Embryonic facial prominence (tissue), 1 donor: ENCODE data around the gene MARK4.

Source experiments
- DNase-seq: peaks from one replicate; pipeline ENCODE4 v3.0.0-alpha.2; 2016; ENCODE audit errors: extremely low spot score

The MARK4 gene

DNA sequence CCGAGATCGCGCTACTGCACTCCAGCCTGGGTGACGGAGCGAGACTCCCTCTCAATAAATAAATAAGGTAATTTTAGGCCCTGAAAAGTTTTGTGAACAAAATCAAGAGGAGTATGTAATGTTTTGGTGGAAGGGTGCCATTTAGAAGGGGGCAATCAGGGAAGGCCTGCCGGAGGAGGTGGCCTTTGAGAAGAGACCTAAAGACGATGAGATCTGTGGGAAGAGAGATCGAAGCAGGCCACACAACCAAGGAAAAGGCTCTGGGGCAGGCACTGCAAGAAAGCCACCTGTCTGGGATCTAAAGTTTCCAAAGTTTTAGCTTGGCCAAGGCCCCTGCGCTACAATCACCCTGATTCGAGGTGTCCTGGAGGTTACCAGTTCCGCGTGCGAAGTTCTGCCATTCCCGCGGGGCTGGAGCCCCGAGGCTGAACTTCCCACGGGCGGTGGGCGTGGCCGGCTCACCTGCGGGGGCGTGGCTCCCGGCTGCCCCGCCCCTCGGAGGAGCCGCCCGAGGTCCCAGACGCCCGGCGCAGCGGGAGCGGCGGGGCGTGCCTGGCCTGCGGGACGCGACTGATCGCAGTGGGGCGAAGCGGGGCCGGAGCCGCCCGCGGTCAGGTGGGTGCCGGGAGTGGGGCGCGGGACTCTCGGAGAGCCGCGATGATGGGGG lies 89.3 kb downstream of the MARK4 start, which contains the start of gene KLC3:
Gene KLC3 (plus strand): TSS at position 519 of the 667 bp plus-strand sequence. CDS start 4,792 bp downstream, outside the sequence.
- DNase-seq: no peak

DNA sequence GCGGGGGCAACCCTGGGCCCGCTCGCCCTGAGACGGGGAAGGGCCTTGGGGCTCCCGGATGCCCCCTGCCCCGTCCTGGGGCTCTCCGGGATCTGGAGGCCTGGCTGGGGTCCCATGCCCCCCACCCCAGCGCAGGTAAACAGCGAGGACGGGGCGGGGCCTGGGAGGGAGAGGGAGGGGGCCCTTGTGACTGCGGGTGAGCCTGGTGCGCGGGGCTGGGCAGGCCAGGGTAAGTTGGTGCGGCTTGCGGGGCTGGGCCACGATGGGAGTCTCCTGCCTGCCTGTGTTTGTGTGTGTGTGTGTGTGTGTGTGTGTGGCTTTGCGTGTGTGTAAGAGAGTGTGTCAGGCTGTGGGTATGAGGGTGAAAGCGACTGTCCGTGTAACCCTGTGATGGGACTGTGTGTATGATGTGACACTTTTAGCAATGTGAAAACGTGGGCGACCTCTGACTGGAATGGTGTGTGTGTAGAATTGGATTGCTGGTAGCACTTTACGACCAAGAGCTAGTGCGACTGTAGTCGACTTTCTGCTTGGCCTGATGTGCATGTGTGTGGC lies 89.9 kb downstream of the MARK4 start:
- DNase-seq: no peak

DNA sequence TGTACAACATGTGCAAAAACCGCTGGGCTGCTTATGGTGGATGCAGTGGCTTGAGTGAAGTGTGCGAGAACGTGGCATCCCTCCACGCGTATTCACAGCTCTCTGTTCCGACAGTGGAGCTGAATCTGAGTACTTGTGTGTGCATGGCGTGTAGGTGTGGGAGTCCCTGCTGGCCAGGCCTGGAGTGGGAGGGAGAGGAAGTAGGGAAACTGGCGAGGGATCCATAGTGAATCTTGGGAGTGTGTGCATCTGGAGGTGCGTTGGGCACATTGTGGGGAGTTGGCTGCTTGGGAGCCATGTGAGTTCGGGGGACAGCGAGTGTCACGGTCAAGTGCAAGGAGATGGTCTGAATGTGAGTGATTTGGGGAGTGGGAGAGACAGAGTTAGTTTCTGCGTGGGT lies 91.8 kb downstream of the MARK4 start:
- DNase-seq: no peak

DNA sequence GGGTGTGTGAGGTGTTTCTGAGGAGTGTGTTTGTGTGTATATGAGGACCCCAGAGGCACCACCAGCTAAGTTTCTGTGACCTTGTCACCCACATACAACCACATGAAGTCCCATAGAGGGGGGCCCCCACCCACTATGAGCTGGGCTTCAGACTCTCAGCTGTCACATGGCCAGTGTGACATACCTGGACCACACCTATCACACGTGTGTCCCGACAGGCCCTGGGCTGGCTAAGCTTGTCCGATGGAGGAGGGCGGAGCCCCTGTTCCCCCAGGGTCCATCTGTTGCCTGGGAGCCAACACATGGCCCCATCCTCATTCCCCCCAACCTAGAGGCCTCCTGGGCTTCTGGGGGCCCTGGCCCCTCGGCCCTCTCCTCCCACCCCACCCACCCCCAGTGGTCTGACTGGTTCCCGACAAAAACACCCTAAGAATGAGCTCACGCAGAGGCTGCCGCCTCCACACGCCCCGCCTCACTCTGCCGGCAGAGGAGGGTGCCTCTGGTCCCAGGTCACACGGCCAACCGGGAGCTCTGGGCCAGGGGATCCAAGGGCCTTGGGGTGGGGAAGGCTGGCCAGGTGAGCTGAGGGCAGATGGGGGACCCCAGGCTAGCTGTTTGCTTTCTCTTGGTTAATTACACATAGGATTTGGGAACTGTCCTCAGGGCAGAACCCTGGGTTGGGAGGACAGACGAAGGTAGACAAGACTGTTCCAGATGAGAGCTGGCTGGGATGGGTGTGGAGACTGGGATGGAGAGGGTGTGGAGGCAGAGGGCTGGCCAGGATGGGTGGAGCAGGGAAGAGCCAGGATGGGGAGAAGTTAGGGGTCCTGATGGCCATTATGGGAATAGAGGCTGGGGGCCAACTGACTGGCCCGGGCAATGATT lies 93.8 kb downstream of the MARK4 start:
- no peak for DNase-seq

DNA sequence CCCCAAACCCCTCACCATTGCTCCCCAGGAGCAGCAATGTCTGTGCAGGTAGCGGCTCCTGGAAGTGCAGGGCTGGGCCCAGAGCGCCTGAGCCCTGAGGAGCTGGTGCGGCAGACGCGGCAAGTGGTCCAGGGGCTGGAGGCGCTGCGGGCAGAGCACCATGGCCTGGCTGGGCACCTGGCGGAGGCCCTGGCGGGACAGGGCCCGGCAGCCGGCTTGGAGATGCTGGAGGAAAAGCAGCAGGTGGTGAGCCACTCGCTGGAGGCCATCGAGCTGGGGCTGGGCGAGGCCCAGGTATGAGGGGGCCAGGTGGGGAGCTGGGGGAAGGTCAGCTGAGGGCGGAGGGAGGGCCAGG lies 94.4 kb downstream of the MARK4 start:
- no peak for DNase-seq

DNA sequence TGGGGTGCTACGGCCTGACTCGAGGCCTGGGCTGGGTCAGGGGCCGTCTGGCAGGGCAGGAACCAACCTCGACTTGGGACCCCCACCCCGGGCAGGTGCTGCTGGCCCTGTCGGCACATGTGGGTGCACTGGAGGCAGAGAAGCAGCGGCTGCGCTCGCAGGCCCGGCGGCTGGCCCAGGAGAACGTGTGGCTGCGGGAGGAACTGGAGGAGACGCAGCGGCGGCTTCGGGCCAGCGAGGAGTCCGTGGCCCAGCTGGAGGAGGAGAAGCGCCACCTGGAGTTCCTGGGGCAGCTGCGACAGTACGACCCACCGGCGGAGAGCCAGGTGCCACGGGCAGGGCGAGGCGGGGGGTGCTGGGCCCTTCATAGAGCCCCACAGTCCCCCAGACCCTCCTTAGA lies 95.4 kb downstream of the MARK4 start:
- no peak for DNase-seq

DNA sequence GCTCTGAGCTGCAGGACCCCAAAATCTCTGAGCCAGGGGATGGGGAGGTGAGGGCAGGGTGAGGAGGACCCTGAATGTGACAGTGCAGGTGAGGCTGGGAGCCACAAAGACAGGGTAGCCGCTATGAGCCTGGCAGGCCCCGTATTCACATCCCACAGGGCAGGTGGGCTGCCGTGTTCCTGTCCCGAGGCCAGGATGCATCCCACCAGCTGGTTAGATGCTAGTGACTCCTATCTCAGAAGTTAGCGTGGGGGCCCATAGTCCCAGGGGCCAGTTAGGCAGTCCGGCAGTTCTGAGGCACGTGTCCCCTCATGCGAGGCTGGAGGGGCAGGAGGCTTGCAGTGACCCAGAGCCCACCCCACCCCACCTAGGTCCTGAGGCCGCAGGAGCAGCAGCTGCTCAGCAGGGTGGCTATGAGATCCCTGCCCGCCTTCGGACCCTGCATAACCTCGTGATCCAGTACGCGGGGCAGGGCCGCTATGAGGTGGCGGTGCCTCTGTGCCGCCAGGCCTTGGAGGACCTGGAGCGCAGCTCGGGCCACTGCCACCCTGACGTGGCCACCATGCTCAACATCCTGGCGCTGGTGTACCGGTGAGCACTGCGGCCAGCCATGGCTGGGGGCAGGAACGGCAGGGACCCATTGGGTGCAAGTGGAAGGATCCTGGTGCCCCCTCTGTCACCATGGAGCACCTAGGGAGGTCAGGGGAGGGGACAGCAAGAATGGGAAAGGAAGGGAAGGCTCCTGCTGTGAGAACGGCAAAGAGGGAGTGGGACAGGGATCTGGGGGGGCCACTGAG lies 96.7 kb downstream of the MARK4 start:
- no peak for DNase-seq

DNA sequence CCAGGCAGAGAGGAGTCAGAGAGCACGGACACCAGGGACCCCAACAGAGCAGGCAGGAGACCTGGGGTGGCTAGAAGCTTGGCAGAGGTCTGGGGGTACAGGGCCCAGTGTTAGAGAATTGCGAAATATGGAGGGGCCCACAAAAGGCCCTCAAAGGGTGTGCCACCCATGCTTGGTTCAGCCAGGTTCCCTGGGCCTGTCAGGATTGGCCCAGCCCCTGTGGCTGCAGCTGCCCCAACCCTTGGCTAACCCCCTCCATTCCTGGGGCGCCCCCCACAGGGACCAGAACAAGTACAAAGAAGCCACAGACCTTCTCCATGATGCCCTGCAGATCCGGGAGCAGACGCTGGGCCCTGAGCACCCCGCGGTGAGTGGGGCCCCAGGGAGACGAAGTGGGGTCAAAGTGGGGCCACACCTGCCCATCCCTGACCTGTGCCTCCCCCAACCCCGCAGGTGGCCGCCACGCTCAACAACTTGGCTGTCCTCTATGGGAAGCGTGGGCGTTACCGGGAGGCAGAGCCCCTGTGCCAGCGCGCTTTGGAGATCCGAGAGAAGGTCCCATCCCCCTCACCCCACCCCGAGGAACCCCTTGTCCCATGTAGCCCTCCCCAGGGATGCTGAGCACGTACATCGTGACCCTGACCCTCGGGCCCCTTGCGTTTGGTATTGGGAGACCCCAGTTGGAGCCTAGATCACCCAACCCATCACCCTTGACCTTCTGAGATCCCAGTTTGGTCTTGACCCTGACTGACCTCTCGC lies 97.5 kb downstream of the MARK4 start:
- DNase-seq: no peak

GRCh38 chr19:45349126-45349415 lies 98.0 kb downstream of the MARK4 start:
- DNase-seq: no peak

GRCh38 chr19:45349430-45349941 lies 98.4 kb downstream of the MARK4 start:
- no peak for DNase-seq

DNA sequence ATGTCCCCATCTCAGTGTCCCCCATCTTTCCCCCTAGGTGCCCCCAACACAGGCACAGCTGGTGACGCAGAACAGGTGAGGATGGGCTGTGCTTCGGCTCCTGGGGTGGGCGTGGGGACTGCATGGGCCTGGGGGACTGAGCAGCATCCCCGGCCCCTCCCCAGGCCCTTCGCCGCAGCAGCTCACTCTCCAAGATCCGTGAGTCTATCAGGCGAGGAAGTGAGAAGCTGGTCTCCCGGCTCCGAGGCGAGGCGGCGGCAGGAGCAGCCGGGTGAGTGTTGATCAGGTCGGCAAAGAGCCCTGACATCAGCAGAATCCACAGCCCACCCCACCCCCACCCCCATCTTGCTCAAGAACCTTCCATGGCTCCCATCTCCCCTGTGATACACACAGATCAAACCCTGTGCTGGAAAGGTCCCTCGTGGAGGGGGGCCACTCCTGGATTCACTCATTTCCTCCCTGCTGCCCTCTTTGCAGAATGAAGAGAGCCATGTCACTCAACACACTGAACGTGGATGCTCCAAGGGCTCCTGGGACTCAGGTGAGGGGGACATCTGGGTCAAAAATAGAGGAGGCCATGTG lies 99.5 kb downstream of the MARK4 start:
- DNase-seq: no peak

DNA sequence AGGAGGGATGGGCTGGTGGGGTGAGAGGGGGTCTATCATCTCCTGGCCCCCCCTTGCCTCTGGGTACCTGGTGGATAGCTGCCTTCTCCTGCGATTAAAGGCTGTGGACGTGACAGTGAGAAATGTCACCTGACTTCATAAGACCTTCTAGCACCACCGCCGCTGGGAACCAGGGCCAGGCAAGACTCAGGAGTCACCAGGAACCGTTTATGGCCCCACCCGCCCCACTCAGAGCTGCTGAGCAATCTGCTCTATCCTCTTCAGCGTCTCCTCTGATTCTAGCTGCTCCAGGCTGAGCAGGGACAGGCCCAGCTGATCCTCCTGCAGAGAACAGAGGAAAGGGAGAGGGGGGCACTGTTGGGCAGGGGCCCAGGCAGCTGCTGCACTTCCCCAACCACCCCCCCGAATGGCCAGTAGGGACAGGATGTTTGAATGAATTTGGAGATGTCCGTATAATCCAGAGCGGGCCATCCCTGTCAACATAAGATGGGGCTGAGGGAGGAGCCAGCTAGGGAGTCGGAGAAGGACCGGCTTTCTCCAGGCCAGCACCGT lies 100.4 kb downstream of the MARK4 start:
- no peak for DNase-seq

DNA sequence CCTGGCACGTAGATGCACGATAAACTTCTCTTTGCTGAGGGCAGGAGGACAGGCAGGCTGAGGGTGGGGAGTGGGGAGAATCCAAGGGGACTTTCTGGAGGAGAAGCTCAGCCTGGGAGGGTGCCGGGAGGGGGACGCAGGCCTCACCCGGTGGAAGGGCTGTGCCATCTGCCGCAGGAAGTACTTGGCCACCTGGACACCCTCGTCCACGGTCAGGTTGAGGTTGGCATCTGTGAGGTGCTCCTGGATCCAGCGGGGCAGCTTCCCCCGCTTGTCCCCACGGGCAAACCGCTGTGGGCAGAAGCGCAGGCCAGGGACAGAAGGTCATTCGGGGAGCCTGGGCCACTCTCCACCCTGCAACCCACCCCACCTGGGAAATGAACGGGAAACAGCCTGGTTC lies 101.0 kb downstream of the MARK4 start:
- no peak for DNase-seq

DNA sequence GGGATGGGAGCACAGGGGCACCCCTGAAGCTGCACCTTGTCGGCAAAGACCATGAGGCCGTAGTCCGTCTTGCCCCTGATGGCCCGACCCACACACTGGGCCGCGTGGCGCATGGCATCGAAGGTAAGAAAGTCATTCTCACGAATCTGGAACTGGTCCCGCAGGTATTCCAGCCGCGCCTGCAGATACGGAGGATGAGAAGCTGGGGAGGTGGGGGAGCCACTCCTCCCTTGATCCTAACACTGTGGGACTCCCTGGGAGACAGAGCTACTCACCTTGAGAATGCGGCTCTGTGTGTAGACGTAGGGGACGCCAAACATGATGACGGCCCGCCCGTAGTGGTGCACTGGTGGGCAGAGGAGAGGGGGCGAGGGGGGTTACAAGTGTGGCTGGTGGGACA lies 101.4 kb downstream of the MARK4 start:
- no peak for DNase-seq

DNA sequence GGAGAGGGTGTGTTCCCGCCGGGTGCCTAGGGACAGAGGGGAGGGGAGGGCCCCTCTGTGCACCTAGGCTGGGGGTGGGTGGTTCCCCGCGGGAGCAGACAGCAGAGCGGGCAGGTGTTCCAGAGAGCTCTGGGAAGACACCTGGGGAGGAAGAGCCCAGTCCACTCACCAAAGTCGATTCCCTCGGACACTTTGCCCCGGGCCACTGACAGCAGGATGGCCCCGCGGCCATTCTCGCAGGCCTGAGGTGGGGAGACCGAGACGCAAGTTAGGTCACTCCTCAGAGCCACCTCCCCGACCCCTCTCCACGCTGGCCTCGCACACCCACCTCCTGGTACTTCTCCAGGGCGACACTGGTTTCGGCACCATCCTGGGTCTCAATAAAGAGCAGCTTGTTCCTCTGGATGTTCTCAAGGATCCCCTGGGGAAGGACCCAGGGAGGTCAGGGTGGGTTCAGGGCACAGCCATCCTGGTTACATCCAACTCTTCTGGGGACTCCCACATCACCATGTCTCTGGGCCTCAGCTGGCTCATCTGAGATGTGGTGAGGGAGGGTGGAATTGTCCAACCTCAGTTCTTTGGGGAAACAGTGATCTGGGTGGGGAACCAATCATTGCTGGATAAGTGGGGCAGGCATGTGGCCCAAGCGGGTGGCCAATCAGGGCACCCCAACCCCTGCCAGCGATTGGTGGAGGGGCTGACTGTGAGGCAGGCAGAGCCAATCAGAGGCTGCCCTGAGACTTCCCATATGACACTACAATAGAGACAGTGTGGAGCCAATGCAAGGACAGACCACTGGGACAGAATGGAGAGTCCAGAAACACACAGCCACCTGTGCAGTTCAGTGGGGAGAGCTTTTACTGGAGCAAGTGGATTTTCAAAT lies 102.1 kb downstream of the MARK4 start:
- DNase-seq: no peak

- no peak for DNase-seq
Measured at GRCh38 chr19:45354241-45354842, 103.3 kb downstream of the MARK4 start.
